GM19023 (cell line): Measurements from ENCODE around the gene COQ9.
"Not testable (repeated sequence)": the region's sequence is repeated elsewhere in the genome, so short reads cannot be mapped to it uniquely, and the experiment has no call there.

Experiments used
- ATAC-seq: cut with Tn5 transposase; IDR thresholded peaks from one replicate; pipeline ENCODE4 v1.9.1; 2021; ENCODE audit warnings: mild to moderate bottlenecking, moderate library complexity; ENCODE audit not compliant: unreplicated experiment

COQ9 gene

DNA sequence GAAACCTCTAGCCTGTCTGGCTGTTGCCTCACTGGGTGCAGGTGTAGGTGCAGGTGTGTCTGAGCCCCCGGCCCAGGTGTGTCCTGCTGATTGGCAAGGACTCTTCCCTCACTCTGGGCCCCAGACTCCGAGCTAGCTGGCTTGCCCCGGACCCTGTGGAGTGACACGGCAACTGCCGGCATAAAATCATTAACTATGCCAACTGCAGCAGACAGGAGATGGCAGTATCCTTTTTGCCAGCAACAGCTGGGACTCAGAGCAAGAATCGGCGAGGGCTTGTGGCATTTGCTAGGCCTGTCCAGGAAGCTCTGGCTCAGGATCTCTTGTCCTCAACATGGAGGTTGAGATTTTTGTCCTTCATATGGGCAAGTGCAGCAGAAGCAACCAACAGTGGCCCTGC is 20.9 kb upstream of the COQ9 start:
- ATAC-seq = no peak

DNA sequence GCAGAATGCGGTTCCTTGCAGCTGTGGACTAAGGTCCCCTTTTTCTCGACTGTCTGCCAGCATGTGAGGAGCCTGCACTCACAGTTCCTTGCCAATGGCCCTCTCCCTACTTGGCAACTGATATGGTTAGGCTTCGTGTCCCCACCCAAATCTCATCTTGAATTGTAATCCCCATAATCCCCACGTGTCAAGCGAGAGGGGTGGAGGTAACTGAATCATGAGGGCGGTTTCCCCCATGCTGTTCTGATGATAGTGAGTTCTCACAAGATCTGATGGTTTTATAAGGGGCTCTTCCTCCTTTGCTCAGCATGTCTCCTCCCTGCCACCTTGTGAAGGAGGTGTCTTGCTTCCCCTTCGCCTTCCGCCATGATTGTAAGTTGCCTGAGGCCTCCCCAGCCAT is 20.0 kb upstream of the COQ9 start:
- ATAC-seq = no peak

DNA sequence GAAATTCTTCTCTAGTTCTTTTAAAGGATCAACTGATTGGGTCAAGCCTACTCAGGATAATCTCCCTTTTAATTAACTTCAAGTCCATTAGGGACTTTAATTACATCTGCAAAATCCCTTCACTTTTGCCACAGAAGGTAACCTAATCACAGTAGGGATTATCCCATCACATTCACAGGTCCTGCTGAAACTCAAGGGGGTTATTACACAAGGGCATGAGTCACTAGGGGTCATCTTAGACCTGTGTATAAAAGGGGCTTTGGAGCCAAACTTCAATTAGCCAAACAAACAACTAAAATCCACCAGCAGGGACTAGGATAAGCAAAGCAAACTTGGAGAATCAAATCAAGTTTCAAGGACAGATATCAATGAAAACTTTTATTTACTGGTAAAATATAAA is 19.5 kb upstream of the COQ9 start:
- no peak for ATAC-seq

DNA sequence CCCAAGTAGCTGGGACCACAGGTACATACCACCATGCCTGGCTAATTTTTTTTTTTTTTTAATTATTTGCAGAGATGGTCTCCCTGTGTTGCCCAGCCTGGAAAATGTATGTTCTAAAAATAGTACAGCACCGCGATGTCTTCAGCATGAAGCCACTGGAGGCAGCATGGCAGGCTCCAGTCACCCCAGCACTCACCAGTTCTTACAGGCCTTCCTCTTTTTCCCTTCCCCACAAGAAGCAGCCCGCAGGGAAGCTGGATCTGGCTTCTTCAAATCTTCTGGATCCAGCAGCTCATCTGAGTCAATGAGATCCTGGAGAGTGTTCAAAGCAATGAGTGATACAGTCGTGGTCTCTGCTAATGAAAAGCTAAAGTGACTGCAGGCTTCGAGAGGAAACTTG is 16.3 kb upstream of the COQ9 start:
- no peak for ATAC-seq

DNA sequence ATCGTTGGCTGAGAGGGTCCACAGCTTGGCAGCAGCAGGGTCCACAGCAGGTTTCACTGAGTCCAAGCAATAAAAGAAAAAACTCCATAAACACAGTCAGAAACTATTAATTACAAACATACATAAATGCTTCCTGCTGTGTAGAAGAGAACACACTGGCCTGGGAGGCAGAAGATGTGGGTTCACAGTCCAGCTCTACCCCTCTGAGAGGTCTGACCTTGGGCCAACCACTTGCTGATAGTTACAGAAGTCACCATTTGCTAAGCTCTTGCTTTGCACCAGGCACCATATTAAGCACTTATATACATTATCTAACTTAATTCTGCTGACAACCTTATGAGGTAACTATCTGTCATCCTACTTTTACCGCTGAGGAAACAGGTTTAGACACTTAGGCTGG is 14.8 kb upstream of the COQ9 start:
- ATAC-seq = no peak

DNA sequence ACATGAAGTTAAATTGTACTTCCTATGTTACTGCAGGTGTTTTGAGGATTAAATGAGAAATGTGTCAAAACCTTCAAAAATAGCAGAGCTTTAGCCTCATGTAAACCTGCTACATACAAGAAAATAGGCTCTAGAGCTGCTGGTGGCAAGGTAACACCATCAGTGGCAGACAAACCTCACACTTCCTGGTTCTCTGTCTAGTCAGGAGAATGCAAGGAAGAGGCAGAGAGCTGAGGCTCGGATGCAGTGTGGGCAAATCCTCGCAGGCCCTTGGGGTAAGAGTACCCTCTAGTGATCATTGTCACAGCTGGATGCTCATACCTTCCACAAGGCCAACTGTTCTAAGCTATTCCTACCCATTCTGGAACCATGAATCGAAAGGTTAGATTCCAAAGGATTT is 14.3 kb upstream of the COQ9 start:
- no peak for ATAC-seq

DNA sequence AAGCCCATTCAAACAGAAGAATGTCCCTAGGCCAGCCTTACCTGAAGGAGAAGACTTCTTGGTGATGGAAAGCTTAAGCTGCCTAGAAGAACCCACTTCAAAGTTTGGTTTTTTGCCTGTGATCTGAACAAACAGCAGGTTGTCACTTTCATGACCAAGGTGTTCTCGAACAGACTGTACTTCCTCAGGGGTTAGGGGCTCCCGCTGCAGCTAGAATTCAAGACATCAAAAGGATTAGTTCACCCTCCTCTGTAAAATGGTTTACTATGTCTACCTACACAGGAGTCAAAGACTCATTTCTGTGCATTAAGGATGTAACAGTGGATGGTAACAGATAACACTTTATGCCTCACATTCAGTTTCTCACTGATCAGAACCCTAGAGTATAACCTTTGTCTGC is 13.3 kb upstream of the COQ9 start:
- no peak for ATAC-seq

DNA sequence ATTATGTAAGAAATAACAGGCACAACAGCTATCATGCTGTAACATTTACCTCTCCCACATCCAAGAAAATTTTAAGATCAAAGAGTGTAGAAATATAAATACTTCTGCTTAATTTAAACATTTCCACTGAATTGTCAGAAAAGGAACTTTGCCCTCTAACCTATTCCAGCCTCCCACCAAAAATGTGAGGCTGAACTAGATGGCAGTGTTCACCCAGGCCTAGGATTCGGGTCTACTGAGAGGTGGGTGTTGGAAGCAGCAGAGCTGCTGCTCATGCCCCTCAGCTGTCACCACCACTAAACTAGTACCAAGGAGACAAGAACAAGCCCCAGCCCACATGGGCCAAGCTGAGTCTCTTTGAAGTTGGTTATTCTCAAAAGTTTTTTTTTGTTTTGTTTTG is 11.4 kb upstream of the COQ9 start:
- no peak for ATAC-seq

DNA sequence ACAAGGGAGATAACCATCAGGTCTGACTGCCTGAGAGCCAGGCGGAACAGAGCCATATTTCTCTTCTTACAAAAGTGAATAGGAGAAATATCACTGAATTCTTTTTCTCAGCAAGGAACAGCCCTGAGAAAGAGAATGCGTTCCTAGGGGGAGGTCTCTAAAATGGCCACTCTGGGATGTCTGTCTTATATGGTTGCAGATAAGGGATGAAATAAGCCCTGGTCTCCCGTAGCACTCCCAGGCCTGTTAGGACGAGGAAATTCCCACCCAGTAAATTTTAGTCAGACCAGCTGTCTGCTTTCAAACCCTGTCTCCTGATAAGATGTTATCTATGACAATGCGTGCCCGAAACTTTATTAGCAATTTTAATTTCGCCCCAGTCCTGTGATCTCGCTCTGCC is 7.3 kb upstream of the COQ9 start:
- ATAC-seq = not testable (repeated sequence)

DNA sequence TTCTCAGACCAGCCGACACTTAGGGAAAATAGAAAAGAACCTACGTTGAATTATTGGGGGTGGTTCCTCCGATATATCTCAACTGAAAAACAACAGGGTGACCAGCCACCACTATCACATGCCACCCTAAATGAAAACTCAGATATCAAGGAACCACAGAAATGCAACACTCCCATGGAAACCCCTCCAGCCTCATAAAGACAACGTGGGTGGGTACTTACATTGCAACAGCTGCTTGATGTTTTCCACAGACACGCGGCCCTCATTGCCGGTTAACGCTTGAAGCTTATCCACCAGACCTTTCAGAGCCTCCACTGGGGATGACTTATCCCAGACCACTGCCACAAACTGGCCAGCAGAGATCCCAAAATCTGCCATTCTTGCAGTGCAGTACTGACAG is 6.7 kb upstream of the COQ9 start:
- not testable (repeated sequence) for ATAC-seq

DNA sequence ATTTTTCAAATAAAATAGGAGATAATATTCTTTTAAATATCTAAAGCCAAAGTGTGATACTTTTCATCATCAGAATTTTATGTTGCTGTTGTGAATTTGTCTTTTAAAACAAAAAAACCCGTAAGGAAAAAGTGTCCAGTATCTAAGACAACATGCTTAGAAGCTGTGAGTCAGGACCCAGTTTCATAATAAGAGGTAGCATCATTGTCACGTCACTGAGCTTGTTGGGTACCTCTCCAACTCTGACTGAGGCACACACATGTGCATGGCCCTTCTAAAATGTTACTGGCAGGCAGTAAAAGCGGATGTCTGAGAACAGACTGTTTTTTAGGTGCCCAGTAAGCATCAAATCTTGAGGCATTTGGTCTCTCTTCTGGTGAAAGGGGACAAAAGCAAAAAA is 2.6 kb upstream of the COQ9 start:
- ATAC-seq = no peak

DNA sequence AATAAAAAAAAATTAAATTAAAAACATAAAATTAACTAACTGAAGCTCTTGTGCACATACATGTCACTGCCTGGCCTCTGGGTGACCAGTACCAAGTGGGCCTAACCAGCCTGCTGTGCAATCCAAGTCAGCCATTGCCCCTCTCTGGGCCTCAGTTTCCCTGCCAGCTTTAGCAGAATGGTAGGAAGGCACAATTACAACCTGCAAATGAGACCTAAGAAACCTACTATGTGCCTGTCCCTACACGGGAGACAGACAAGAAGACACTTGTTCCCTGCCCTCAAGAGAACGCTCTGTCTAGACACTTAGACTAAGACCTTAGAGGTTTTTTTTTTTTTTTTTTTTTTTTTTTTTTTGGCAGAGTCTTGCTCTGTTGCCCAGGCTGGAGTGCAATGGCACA is 1.8 kb upstream of the COQ9 start:
- no peak for ATAC-seq

DNA sequence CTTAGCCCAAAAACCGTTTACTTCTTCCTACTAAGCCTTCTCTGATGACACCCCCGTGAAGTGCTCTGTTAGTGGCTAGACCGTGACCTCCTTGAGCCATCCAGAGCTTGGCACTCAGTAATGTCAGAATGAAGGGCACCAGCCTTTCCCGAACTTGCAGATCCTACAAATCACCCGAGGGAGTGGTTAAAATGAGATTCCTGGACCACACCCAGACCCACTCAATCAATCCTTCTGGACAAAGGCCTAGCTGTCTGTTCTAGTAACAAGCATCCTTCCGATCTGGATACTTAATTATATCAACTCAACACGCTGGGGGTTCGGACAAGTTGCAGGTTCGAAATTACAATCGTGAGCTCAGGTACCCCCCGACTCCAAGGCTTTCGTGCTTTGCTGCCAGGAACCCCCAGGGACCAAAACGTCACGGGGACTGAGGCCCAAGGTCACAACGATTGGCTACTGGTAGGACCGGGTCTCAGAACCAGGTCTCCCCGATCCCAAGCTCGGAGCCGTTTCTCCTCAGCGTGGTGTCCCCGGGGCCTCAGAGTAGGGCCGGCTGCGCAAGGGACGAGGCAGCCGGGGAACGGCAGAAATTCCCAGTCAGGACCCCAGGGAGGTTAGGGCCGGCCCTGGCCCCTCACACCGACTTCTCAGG is 621 bp upstream of the COQ9 start:
- peak; percentile 45 for ATAC-seq

DNA sequence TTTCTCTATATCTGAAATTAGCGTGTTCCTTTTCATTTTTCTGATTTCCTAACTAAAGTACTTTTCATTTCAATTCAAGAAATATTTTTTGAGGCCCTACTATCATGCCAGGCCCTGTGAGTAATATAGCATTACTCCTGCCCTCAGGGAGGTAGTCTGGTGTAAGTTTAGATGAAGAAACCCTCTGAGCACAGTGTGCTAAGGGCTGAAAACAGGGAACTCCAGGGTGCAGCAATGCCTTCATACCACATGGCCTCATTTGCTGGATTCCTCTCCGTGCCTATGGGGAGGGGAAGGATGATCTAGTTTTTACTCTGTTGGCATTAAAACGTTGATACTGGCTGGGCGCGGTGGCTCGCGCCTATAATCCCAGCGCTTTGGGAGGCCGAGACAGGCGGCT is 4.7 kb downstream of the COQ9 start:
- no peak for ATAC-seq

DNA sequence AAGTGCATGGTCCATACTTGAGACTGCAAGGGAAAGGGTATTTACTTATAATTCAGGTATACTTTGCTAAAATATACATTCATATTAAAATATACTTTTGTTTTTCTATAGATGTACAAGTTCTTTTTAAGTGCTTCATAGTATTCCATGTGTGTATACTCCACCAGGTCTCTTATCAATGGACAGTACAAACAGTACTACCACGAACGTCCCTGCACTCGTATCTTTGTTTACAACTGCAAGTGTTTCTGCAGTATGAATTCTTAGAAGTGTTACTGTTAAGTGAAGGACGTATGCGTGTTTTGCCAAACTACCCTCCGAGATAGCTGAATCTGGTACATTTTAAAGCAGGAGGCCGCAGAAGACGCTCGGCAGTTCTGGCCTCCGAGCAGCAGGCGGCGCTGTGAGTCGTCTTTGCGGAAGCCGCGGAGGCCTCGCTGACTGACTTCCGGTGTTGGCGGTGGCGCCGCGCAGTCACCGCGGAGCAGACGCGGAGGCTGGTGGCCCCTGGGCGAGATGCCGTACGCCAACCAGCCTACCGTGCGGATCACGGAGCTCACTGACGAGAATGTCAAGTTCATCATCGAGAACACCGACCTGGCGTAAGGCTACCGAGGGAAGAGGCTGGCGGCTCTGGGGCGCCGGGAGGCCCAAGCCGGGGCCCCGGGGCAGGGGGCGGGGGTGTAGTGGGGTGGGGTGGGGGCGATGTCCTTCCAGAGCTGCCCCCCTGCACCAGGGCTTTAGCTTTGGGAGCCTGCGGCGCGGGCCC is 15.1 kb downstream of the COQ9 start, which contains the start of gene POLR2C:
TSS of gene POLR2C (plus strand) at position 471 of the 769 bp plus-strand sequence. CDS start at position 517, 46 bp downstream.
- peak; percentile 92 for ATAC-seq

DNA sequence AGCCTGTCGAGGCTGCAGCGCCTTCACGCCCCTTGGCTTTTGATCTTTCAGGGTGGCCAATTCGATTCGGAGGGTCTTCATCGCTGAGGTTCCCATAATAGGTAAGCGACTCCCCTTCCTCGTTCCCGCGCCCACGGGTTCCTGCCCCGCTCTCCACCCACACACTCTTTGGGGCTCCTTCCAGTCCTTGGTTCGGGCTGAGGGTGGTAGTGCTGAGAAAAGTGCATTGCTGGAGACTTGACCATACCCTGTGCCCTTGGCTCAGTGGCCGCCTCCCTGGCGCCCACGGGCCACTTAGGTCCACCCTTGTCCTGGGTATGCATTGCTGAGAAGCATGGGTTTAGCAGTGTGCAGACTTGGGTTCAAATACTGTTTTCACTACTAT is 15.7 kb downstream of the COQ9 start:
- no peak for ATAC-seq

DNA sequence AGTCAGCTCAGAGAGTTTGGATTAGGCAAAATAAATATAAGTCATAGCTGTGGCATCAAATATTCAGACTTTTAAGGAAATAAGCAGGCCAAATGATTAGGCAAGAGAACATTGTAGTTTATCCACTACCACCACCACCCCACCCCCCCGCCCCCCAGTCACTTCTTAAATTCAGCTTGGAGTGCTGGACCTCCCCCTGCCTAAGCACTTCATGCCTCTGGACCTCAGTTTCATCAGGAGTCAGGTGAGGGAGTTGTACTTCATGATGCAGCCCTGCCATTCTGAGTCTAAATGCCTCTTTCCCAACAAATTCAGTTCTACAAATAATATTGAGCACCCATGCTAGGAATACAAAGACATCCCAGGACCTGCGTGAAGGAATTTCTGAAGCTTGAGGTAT is 17.2 kb downstream of the COQ9 start:
- ATAC-seq = no peak

DNA sequence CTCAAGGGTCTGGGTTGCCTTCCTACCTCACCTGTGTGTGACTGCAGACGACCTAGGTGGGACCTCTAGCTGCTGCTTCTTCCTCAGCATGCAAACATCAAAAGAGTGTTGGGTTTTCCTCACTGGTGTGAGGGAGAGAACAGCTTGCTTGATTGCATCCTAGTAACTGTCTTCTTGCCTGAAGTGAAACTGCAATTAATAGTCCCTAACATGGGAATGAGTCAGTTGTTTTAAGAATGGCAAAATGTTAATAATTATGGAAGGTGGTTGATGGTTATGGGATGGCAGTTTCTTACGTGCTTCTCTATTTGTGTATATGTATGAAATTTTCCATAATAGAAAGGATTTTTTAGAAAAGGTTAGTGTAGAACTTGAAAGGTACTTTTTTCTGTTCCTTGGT is 21.1 kb downstream of the COQ9 start:
- no peak for ATAC-seq

DNA sequence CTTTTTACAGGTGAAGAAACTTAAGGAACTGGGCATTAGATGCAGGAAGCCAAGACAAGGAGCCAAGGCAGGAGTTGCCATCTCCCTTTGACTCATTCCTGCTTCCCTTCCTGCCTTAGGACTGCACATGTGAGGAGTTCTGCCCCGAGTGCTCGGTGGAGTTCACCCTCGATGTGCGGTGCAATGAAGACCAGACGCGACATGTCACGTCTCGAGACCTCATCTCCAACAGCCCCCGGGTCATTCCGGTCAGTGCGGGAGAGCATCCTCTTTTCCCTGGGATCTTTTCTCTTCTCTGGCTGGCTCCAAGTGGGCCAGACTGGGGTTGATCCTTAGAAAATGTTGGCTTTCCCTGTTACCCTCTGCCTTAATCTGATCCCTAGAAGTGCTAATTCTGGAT is 21.8 kb downstream of the COQ9 start:
- no peak for ATAC-seq

DNA sequence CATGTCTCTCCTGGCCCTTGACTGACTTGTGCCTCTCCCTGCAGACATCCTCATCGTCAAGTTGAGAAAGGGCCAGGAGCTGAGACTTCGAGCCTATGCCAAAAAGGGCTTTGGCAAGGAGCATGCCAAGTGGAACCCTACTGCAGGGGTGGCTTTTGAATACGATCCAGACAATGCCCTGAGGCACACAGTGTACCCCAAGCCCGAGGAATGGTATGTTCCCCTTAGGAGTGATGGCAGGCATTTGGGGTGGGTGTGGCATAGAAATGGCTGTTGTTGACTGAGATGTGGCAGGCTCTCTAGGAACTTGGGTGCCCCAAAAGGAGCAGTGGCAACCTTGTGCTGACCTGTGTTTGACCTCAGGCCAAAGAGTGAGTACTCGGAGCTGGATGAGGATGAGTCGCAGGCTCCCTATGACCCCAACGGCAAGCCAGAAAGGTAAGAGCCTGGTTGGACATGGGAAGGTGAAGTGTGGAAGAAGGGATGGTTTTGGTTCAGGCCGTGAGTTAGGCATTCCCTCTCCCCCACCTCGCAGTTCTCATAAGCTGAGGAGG is 22.7 kb downstream of the COQ9 start:
- ATAC-seq = no peak

DNA sequence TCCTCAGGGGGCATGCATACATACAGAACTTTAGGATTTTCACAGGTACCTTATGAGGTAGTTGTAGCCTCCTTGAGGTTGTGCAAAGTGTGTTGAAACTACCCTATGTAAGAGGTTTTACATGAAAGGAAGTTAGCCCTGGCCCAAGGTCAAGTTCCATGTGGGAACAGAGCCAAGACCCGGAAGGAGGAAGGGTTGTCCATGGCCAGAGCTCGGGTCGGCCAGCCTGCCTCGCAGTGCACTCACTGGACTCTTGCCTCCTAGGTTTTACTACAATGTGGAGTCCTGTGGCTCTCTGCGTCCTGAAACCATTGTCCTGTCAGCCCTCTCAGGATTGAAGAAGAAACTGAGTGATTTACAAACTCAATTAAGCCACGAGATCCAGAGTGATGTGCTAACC is 23.4 kb downstream of the COQ9 start:
- ATAC-seq = no peak

DNA sequence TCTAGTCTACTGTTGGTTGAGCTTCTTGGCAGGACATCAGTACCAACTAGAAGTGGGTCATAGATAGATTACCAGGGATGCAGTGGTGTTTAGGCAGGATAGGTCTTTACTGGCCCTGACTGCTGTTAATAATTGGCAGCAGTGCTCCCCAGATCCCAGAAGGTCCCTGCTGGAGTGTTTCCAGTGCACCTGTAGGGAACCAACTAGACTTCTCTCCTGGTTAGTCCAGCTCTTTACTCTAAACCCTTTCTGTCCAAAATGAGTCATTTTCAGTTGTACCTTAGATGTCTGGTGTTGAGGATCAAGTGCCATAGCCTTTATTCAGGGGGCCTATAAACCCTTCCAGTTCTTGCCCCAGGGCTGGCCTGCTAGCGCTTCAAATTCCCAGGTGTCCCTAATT is 23.9 kb downstream of the COQ9 start:
- no peak for ATAC-seq
